Subcutaneous adipose tissue (tissue), 4 donors: Measurements from ENCODE around the gene FRRS1. TPM values are rescaled to one million over a fixed set of nuclear protein-coding genes. Genes with fewer than 3 reads are reported as not detected.

Experiments used
- total RNA-seq, 4 donors: library from RNA; depleted of rRNA; stranded (reverse); fragments of >200 nt; gene quantifications; one replicate each; pipeline ENCODE4 v1.1.0, GENCODE V29; 2016
- TF ChIP-seq, protein P1 (sequence below): fragments of 450-650 bp; IDR thresholded peaks from one replicate; pipeline ENCODE4 v1.5.1; 2016; ENCODE audit warnings: low read depth, mild to moderate bottlenecking, control low read depth, antibody characterized with exemption, moderate library complexity

Gene FRRS1
- total RNA-seq, 4 donors from 2014 or later: 2.4 to 31.4 (median 8.7) TPM

DNA sequence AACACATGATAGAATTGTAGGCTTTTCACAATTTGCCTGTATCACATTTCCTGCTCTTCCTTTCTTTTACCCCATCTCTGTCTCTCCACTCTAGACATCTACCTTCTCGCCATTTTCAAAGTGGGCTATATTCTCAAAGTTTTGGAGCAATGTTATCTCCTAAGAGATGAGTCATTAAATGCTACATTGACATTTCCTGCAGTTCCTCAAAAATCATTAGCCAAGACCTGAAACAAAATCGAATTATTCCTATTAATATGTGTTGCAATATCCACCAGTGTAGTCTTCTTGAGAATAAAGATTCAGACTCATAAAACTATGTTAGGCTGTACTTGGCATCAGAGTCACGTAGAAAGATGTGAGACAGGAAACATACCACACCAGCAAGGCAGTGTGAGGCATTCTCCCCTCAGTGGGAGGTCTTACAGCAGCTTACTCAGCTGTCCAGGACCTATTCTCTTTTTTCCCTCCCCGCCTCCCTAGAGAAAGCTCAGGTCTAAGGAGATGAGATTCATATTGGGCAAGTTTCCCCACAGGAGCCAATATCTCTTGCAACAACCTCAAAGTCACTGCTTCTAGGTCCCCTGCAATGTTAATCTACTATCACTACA, 38.8 kb downstream of the FRRS1 start:
- TF ChIP-seq, protein P1, sequence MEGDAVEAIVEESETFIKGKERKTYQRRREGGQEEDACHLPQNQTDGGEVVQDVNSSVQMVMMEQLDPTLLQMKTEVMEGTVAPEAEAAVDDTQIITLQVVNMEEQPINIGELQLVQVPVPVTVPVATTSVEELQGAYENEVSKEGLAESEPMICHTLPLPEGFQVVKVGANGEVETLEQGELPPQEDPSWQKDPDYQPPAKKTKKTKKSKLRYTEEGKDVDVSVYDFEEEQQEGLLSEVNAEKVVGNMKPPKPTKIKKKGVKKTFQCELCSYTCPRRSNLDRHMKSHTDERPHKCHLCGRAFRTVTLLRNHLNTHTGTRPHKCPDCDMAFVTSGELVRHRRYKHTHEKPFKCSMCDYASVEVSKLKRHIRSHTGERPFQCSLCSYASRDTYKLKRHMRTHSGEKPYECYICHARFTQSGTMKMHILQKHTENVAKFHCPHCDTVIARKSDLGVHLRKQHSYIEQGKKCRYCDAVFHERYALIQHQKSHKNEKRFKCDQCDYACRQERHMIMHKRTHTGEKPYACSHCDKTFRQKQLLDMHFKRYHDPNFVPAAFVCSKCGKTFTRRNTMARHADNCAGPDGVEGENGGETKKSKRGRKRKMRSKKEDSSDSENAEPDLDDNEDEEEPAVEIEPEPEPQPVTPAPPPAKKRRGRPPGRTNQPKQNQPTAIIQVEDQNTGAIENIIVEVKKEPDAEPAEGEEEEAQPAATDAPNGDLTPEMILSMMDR: no peak

DNA sequence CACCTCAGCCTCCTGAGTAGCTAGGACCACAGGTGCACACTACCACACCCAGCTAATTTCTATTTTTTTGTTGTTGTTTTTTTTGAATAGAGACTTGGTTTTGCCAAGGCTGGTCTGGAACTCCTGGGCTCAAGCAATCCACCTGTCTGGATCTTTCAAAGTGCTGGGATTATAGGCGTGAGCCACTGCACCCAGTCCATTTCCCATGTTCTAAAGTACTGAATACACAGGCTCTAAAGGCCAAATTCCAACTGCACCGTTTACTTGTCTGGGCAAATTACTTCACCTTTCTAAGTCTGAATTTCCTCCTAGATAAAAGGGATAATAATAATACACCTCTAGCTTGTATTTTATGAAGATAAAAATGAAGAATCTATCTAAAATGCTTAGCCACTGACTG, 39.6 kb downstream of the FRRS1 start:
- TF ChIP-seq, protein P1: no peak

DNA sequence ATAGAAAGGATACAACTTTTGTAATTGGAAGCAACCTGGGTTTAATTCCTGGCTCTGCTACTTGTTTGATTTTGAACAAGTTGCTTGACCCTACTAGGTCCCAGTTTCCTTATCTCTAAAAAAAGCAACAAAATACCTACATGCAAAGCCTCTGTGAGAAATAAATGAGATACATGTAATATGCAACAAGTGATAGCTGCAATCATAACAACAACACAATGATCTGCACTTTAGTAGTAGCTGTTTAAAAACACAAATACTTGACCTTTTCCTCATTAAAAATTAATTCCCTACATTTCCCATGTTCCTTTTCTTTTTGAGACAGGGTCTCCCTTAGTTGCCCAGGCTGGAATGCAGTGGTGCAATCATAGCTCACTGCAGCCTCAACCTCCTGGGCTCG, 40.0 kb downstream of the FRRS1 start:
- TF ChIP-seq, protein P1: no peak

DNA sequence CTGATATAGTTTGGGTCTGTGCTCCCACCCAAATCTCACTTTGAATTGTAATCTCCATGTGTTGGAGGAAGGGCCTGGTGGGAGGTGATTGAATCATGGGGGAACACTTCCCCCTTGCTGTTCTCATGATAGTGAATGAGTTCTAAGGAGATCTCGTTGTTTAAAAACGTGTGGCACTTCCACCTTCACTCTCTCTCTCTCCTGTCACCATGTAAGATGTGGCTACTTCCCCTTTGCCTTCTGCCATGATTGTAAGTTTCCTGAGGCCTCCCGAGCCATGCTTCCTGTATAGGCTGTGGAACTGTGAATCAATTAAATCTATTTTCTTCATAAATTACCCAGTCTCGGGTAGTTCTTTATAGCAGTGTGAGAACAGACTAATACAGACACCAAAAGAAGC, 40.4 kb downstream of the FRRS1 start:
- TF ChIP-seq, protein P1: no peak

DNA sequence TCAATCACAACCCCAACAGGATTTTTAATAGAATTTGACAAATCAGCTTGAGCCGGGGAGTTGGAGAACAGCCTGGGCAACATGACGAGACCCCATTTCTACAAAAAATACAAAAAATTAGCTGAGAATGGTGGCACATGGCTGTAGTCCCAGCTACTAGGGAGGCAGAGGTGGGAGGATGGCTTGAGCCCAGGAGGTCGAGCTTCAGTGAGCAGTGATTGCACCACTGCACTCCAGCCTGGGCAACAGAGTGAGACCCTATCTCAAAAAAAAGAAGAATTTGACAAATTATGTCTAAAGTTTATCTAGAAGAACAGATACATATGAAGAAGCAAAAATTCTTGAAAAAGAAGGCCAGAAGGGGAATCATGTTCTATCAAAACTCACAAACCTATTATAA, 43.2 kb downstream of the FRRS1 start:
- TF ChIP-seq, protein P1: no peak

DNA sequence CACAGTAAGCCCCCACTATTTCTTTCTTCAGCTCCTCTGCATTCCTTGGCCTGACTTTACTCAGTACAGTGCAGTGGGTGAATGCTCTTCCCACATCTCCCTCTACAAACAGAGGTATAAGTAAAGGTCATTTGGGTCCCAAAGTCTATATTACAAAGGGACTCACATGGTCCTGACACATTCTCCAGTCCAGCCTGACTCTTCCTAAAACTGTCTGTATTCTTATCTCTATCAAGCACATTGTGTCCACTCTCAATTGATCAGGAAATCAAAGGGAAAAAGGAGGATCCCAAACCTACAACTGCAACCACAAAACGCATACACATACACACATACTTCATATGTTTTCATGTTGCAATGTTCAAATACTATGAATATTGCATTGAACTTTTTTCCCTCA, 49.4 kb downstream of the FRRS1 start:
- TF ChIP-seq, protein P1: no peak

DNA sequence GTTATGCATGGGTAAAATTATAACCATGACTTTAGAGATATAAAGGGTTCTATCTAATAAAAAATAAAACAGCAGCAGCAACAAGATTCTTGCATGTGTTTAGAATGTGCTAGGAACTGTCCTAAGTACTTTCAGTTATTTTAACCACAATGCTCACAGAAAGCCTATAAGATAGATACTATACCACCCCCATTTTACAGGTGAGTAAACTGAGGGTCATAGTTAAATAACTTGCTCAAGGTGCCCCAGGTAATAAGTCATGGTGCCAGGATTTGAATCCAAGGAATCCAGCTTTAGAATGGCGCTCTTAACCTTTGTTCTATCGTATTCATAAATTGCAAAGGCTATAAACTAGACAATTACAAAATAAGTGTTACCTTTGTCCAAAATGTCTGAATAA, 53.4 kb downstream of the FRRS1 start:
- TF ChIP-seq, protein P1: no peak
